Ovary (tissue), 3 donors: ENCODE data around the gene BRAT1.

ENCODE experiments used
- CTCF ChIP-seq, 3 donors: fragments of 450-650 bp in 2 of 3; fragments of 200-600 bp in 1 of 3; IDR thresholded peaks; one replicate each; pipeline versions ENCODE4 v1.5.1 to v1.8.0; 2016 to 2022; ENCODE audit warnings: antibody characterized with exemption in 3 of 3, mild to moderate bottlenecking in 1 of 3
- POLR2A ChIP-seq: fragments of 450-650 bp; IDR thresholded peaks from one replicate; pipeline ENCODE4 v1.6.1; 2017; ENCODE audit warnings: antibody characterized with exemption, mild to moderate bottlenecking, moderate library complexity
- donor health status: DM: no; HTN: no; CAD: no.

GRCh38 chr7:2572101-2572842 is 16.9 kb upstream of the BRAT1 start:
- TF ChIP-seq POLR2A (no peak), CTCF (IDR thresholded peaks at IDR 0.05) (no peak)
